ENCODE measurements around the gene SPATA31C2. TPM values are rescaled to one million over a fixed set of nuclear protein-coding genes. Genes with fewer than 3 reads are reported as not detected.
"Not testable (repeated sequence)": the region's sequence is repeated elsewhere in the genome, so short reads cannot be mapped to it uniquely, and the experiment has no call there.

The SPATA31C2 gene
- total RNA-seq (2021): 0.17 TPM in 2 replicates
- percentile 9 among the genes with signal in this experiment for Bru-seq, nascent RNA
- BruChase-seq, experiment 1, labeled RNA remaining after a 2-hour chase: percentile 13 among the genes with signal in this experiment
- BruChase-seq, experiment 2, labeled RNA remaining after a 6-hour chase: percentile 8 among the genes with signal in this experiment
- long read RNA-seq: 0 reads

GRCh38 chr9:88138375-88138774 lies at the start of gene SPATA31C2:
Gene SPATA31C2 (minus strand): TSS chr9:88138475. CDS start chr9:88138446, 29 bp downstream.
- POLR2A ChIA-PET (ENCODE audit: low non-redundant PET); BruUV-seq (replicated peaks); intact Hi-C loops (cut with micrococcal nuclease; ENCODE audit: unreplicated experiment); H3K9me3 ChIP-seq (ENCODE audit: low read depth, low read length, poor library complexity, severe bottlenecking); H3K27me3 ChIP-seq (replicated peaks; ENCODE audit: insufficient read depth, low read depth, low read length, poor library complexity); DNase-seq (ENCODE audit: low spot score); CTCF ChIA-PET; H3K36me3 ChIP-seq (ENCODE audit: insufficient read depth, low read length, poor library complexity, severe bottlenecking); H3K27ac ChIP-seq (ENCODE audit: low read depth, low read length, poor library complexity, severe bottlenecking); H3K4me3 ChIP-seq (ENCODE audit: low read depth, low read length, poor library complexity, severe bottlenecking); H3K4me1 ChIP-seq (ENCODE audit: insufficient read depth, low read length, poor library complexity, severe bottlenecking): not testable (repeated sequence)

DNA sequence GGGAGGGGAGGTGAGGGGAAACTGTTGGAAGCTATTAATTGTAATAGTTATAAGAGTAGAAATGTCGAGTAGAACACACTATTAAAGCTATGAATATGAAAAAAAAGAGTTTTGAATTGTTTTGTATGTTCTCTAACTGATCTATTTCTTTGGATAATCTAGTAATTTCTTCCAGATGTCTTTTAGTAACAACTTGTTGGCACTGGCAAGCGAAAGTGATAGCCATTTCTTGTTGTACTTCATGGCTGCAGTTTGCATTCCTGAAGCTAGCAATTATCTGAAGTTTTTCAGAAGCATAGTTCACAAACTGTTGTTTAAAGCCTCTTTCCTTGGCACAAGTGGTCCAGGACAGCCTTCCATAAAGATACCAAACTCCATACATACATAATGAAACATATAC lies 49.4 kb upstream of the SPATA31C2 start:
- TF ChIP-seq, protein P1, sequence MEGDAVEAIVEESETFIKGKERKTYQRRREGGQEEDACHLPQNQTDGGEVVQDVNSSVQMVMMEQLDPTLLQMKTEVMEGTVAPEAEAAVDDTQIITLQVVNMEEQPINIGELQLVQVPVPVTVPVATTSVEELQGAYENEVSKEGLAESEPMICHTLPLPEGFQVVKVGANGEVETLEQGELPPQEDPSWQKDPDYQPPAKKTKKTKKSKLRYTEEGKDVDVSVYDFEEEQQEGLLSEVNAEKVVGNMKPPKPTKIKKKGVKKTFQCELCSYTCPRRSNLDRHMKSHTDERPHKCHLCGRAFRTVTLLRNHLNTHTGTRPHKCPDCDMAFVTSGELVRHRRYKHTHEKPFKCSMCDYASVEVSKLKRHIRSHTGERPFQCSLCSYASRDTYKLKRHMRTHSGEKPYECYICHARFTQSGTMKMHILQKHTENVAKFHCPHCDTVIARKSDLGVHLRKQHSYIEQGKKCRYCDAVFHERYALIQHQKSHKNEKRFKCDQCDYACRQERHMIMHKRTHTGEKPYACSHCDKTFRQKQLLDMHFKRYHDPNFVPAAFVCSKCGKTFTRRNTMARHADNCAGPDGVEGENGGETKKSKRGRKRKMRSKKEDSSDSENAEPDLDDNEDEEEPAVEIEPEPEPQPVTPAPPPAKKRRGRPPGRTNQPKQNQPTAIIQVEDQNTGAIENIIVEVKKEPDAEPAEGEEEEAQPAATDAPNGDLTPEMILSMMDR (conservative IDR thresholded peaks at IDR 0.05; ENCODE audit: low read depth, low read length): no peak
- no peak for TF ChIP-seq EZH2 (IDR thresholded peaks at IDR 0.05; ENCODE audit: borderline replicate concordance, low read depth, low read length, poor library complexity, severe bottlenecking)
- no peaks in the 10 kb centered on the region for H3K9me3 ChIP-seq (ENCODE audit: low read depth, low read length, poor library complexity, severe bottlenecking)
- no peaks in the 10 kb centered on the region for H3K36me3 ChIP-seq (ENCODE audit: insufficient read depth, low read length, poor library complexity, severe bottlenecking)
- H3K27me3 ChIP-seq (replicated peaks; ENCODE audit: insufficient read depth, low read depth, low read length, poor library complexity): no peaks in the 10 kb centered on the region
- H3K27ac ChIP-seq (ENCODE audit: low read depth, low read length, poor library complexity, severe bottlenecking): peak overlapping the region; percentile 78
- peaks cover 30% of the 10 kb centered on the region for H3K4me1 ChIP-seq (ENCODE audit: insufficient read depth, low read length, poor library complexity, severe bottlenecking)
- no peak overlapping the region for H3K4me3 ChIP-seq (ENCODE audit: low read depth, low read length, poor library complexity, severe bottlenecking)
- BruUV-seq (replicated peaks): no TSS peak
- POLR2A ChIA-PET (ENCODE audit: low non-redundant PET): no interaction called here
- DNase-seq (ENCODE audit: low spot score): peak; percentile 54
- CTCF ChIA-PET: no interaction called here
- intact Hi-C loops (cut with micrococcal nuclease; ENCODE audit: unreplicated experiment): no loop called here

GRCh38 chr9:88186495-88187110 lies 48.3 kb upstream of the SPATA31C2 start:
- peaks cover 30% of the 10 kb centered on the region for H3K4me1 ChIP-seq (ENCODE audit: insufficient read depth, low read length, poor library complexity, severe bottlenecking)
- H3K4me3 ChIP-seq (ENCODE audit: low read depth, low read length, poor library complexity, severe bottlenecking): no peak overlapping the region
- no peak for DNase-seq (ENCODE audit: low spot score)
- BruUV-seq (replicated peaks): no TSS peak
- H3K36me3 ChIP-seq (ENCODE audit: insufficient read depth, low read length, poor library complexity, severe bottlenecking): no peaks in the 10 kb centered on the region
- ChIA-PET POLR2A (ENCODE audit: low non-redundant PET) (no interaction called here), CTCF (no interaction called here)
- H3K9me3 ChIP-seq (ENCODE audit: low read depth, low read length, poor library complexity, severe bottlenecking): no peaks in the 10 kb centered on the region
- intact Hi-C loops (cut with micrococcal nuclease; ENCODE audit: unreplicated experiment): no loop called here
- H3K27me3 ChIP-seq (replicated peaks; ENCODE audit: insufficient read depth, low read depth, low read length, poor library complexity): no peaks in the 10 kb centered on the region
- TF ChIP-seq, protein P1 (conservative IDR thresholded peaks at IDR 0.05; ENCODE audit: low read depth, low read length): no peak
- TF ChIP-seq EZH2 (IDR thresholded peaks at IDR 0.05; ENCODE audit: borderline replicate concordance, low read depth, low read length, poor library complexity, severe bottlenecking): no peak
- H3K27ac ChIP-seq (ENCODE audit: low read depth, low read length, poor library complexity, severe bottlenecking): peak overlapping the region; percentile 40

DNA sequence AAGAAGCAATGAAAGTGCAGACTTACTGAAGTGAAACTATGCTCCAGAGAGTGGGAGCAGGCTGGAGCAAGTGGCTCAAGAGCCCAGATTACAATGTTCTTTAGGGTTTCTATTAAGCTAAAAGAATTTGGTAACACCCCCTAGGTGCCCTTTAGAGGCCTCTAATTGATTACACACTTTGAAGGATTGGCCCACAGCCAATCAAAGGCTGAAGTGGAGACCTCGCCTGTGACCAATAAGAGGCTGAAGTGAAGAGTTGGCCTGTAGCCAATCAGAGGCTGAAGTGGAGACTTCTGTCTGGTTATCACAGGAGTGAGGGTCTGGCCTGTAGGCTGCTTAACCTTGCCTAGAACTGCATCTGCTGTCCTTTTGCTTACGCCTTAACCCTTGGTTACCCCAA lies 46.7 kb upstream of the SPATA31C2 start:
- Histone ChIP-seq H3K4me3 (ENCODE audit: low read depth, low read length, poor library complexity, severe bottlenecking) (no peak overlapping the region), H3K27ac (ENCODE audit: low read depth, low read length, poor library complexity, severe bottlenecking) (no peak overlapping the region), H3K9me3 (ENCODE audit: low read depth, low read length, poor library complexity, severe bottlenecking) (no peaks in the 10 kb centered on the region), H3K36me3 (ENCODE audit: insufficient read depth, low read length, poor library complexity, severe bottlenecking) (no peaks in the 10 kb centered on the region), H3K27me3 (replicated peaks; ENCODE audit: insufficient read depth, low read depth, low read length, poor library complexity) (no peaks in the 10 kb centered on the region), H3K4me1 (ENCODE audit: insufficient read depth, low read length, poor library complexity, severe bottlenecking) (peaks cover 30% of the 10 kb centered on the region)
- no peak for TF ChIP-seq EZH2 (IDR thresholded peaks at IDR 0.05; ENCODE audit: borderline replicate concordance, low read depth, low read length, poor library complexity, severe bottlenecking)
- TF ChIP-seq, protein P1 (conservative IDR thresholded peaks at IDR 0.05; ENCODE audit: low read depth, low read length): no peak
- POLR2A ChIA-PET (ENCODE audit: low non-redundant PET): interaction anchor here (0.6 kb wide), 2 partner anchors 88 to 274 kb away, joined by 3 read pairs; no protein-coding TSS in a partner anchor
- intact Hi-C loops (cut with micrococcal nuclease; ENCODE audit: unreplicated experiment): no loop called here
- no TSS peak for BruUV-seq (replicated peaks)
- DNase-seq (ENCODE audit: low spot score): peak; percentile 64
- CTCF ChIA-PET: no interaction called here

All from A673 (cell line).